ENCODE measurements around the gene CAPN10. TPM values are rescaled to one million over a fixed set of nuclear protein-coding genes. Genes with fewer than 3 reads are reported as not detected.

The CAPN10 gene
- total RNA-seq, 1 experiment from 2014 or later: 47.4 TPM

GRCh38 chr2:240624011-240624949 is 37.7 kb downstream of the CAPN10 start:
- no peaks in the 10 kb centered on the region for H3K36me3 Mint-ChIP-seq (ENCODE audit: insufficient read depth in 1 of 3, low read depth in 3 of 3)
- Histone ChIP-seq H2BK15ac (ENCODE audit: low read depth, low read length) (no peak overlapping the region), H3K4me1 (ENCODE audit: insufficient read depth, low read length) (no peaks in the 10 kb centered on the region), H3K4me2 (ENCODE audit: insufficient read depth, insufficient read length, low read length) (no peak overlapping the region), H3K18ac (ENCODE audit: insufficient read length, low read depth, low read length) (no peak overlapping the region), H3K14ac (ENCODE audit: insufficient read depth, low read length) (no peak overlapping the region; the same call in 1 of the 2 replicates), H3K23ac (ENCODE audit: insufficient read length, low read depth, low read length) (no peak overlapping the region), H3K9me3 (ENCODE audit: control insufficient read depth, low read depth, low read length) (no peaks in the 10 kb centered on the region), H3K9ac (ENCODE audit: extremely low read depth, insufficient read length, low read length) (no peak overlapping the region), H3T11ph (ENCODE audit: low read length) (no peak overlapping the region), H2BK5ac (ENCODE audit: insufficient read length, low read length) (no peak overlapping the region), H2AK5ac (ENCODE audit: insufficient read length, low read length) (no peak overlapping the region), H2BK20ac (ENCODE audit: low read depth, low read length, poor library complexity, severe bottlenecking) (no peak overlapping the region), H2BK120ac (ENCODE audit: low read depth, low read length, poor library complexity, severe bottlenecking) (no peak overlapping the region), H3K4ac (ENCODE audit: low read depth, low read length) (no peak overlapping the region), H3K27ac (ENCODE audit: insufficient read length, low read depth, low read length) (no peak overlapping the region), H4K20me1 (ENCODE audit: control insufficient read depth, insufficient read depth, insufficient read length) (no peaks in the 10 kb centered on the region), H4K8ac (replicated peaks; ENCODE audit: insufficient read length, low read depth, low read length) (no peak overlapping the region), H3K23me2 (ENCODE audit: insufficient read length, low read depth, low read length, poor library complexity, severe bottlenecking) (no peaks in the 10 kb centered on the region), H3K79me1 (ENCODE audit: insufficient read depth, low read depth, low read length, poor library complexity, severe bottlenecking) (no peaks in the 10 kb centered on the region), H4K91ac (ENCODE audit: insufficient read length, low read depth, low read length) (no peak overlapping the region), H2AFZ (ENCODE audit: low read length) (no peak overlapping the region), H4K5ac (ENCODE audit: insufficient read length, low read depth, low read length) (no peak overlapping the region), H3K79me2 (ENCODE audit: insufficient read depth, low read length) (no peaks in the 10 kb centered on the region), H3K27me3 (ENCODE audit: insufficient read depth, low read length) (no peaks in the 10 kb centered on the region), H3K56ac (ENCODE audit: insufficient read length, low read depth, low read length) (no peak overlapping the region), H2BK12ac (ENCODE audit: insufficient read length, low read depth, low read length) (no peak overlapping the region)
- H3K4me3 Mint-ChIP-seq: no peak overlapping the region
- no peak overlapping the region for H3K27ac Mint-ChIP-seq
- H3K9me3 Mint-ChIP-seq: peaks cover under 1 to 4% of the 10 kb centered on the region in 2 experiments; a peak in 2 of 5 replicates
- DNase-seq: no peak
- TF ChIP-seq, protein P1, sequence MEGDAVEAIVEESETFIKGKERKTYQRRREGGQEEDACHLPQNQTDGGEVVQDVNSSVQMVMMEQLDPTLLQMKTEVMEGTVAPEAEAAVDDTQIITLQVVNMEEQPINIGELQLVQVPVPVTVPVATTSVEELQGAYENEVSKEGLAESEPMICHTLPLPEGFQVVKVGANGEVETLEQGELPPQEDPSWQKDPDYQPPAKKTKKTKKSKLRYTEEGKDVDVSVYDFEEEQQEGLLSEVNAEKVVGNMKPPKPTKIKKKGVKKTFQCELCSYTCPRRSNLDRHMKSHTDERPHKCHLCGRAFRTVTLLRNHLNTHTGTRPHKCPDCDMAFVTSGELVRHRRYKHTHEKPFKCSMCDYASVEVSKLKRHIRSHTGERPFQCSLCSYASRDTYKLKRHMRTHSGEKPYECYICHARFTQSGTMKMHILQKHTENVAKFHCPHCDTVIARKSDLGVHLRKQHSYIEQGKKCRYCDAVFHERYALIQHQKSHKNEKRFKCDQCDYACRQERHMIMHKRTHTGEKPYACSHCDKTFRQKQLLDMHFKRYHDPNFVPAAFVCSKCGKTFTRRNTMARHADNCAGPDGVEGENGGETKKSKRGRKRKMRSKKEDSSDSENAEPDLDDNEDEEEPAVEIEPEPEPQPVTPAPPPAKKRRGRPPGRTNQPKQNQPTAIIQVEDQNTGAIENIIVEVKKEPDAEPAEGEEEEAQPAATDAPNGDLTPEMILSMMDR (conservative IDR thresholded peaks at IDR 0.05): no peak
- no CpG with 5 or more reads among the region's 24 CpGs for whole genome bisulfite sequencing (ENCODE audit: extremely low coverage, insufficient read length, low lambda C conversion rate)
- H3K27me3 Mint-ChIP-seq (ENCODE audit: low read depth): peaks cover 3% of the 10 kb centered on the region; the same call in 1 of the 2 replicates
- peaks cover 0 to 16% of the 10 kb centered on the region in 2 experiments; a peak in 2 of 4 replicates for H3K4me1 Mint-ChIP-seq
